Measurements from ENCODE around the gene YJU2. TPM values are rescaled to one million over a fixed set of nuclear protein-coding genes. Genes with fewer than 3 reads are reported as not detected.
A peak's percentile ranks its signal among the peaks of the same experiment; 100 is the strongest.

YJU2 gene
- total RNA-seq, 3 donors from 2014 or later (not counting 1 experiment from before 2014, with no cell fraction given): 37.7 to 39.5 (median 38.5) TPM

DNA sequence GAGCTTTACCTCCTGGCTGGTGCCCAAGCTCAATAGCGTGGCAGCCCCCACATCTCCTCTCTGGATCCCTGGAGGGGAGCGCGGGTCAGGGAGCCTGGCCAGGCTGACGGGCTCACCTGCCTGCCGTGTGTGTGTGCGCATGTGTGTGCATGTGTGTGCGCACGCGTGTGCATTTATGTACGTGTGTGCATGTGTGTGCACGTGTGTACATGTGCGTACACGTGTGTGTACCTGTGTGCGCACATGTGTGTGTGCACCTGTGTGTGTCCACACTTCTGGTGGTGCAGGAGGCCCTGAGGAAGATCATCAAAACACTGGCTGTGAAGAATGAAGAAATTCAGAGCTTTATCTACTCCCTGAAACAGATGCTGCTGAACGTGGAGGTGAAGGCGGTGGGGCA, 58.8 kb downstream of the YJU2 start:
- no peak for ATAC-seq
- Histone ChIP-seq H3K27ac (ENCODE audit: low read length) (no peak overlapping the region), H3K27me3 (ENCODE audit: control insufficient read depth, insufficient read depth, low read length) (no peaks in the 10 kb centered on the region), H3K4me3 (ENCODE audit: low read length) (no peak overlapping the region), H3K36me3 (ENCODE audit: control insufficient read depth, insufficient read depth, low read length) (peaks cover 2% of the 10 kb centered on the region), H3K4me1 (ENCODE audit: control insufficient read depth, insufficient read depth, low read length) (peaks cover 43% of the 10 kb centered on the region), H3K9me3 (ENCODE audit: control insufficient read depth, insufficient read depth, low read length) (no peaks in the 10 kb centered on the region)
- intact Hi-C loops (cut with micrococcal nuclease): no loop called here
- TF ChIP-seq, protein P1, sequence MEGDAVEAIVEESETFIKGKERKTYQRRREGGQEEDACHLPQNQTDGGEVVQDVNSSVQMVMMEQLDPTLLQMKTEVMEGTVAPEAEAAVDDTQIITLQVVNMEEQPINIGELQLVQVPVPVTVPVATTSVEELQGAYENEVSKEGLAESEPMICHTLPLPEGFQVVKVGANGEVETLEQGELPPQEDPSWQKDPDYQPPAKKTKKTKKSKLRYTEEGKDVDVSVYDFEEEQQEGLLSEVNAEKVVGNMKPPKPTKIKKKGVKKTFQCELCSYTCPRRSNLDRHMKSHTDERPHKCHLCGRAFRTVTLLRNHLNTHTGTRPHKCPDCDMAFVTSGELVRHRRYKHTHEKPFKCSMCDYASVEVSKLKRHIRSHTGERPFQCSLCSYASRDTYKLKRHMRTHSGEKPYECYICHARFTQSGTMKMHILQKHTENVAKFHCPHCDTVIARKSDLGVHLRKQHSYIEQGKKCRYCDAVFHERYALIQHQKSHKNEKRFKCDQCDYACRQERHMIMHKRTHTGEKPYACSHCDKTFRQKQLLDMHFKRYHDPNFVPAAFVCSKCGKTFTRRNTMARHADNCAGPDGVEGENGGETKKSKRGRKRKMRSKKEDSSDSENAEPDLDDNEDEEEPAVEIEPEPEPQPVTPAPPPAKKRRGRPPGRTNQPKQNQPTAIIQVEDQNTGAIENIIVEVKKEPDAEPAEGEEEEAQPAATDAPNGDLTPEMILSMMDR (IDR thresholded peaks at IDR 0.05): no peak
- no peak for DNase-seq
- H3K4me1 Mint-ChIP-seq: peaks cover 25 to 39% of the 10 kb centered on the region in 2 donors
- peak overlapping the region in 1 of 2 donors; percentile 61 for H3K27ac Mint-ChIP-seq
- WGBS (ENCODE audit: insufficient coverage): 93% methylated on average over 16 of the region's 16 CpGs
- peak overlapping the region; percentile 67 for H3K4me3 Mint-ChIP-seq
- no peaks in the 10 kb centered on the region for H3K27me3 Mint-ChIP-seq (ENCODE audit: low read depth in 2 of 2)
- H3K36me3 Mint-ChIP-seq: no peaks in the 10 kb centered on the region
- H3K9me3 Mint-ChIP-seq: no peaks in the 10 kb centered on the region

DNA sequence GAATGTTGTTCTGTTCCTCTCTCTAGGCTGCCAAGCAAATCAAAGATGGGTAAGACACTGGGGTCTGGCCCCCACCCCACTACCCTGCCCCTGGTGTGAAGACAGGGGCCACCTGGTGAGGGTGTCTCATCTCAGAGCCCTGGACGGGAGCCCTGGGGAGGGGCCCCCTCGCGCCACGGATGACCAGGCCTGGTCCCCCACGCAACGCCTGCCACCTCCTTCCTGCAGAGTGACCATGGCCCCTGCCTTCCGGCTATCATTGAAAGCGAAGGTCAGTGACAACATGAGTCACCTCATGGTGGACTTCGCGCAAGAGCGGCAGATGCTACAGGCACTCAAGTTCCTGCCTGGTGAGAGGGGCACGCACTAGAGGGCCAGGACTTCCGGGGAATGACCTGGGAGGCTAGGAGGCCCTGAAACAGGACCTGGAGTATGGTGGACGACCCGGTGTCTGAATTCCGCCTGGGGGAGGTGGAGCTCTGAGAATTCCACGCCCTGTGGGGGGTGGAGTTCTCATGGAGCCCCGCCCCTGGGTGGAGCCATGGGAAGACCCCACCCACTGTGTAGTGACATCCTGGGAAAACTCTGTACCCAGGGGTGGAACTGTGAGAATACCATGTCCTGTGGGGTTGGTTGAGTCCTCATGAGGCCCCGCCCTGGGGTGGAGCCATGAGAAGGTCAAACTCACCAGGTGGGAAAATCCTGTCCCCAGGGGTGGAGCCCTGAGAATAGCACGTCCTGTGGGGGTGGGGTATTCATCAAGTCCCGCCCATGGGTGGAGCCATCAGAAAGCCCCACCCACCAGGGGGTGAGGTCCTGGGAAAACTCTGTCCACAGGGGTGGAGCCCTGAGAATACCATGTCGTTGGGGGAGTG, 63.6 kb downstream of the YJU2 start:
- WGBS (ENCODE audit: insufficient coverage): 94% methylated on average over 22 of the region's 22 CpGs
- no peaks in the 10 kb centered on the region for H3K27me3 ChIP-seq (ENCODE audit: control insufficient read depth, insufficient read depth, low read length)
- Mint-ChIP-seq H3K9me3 (no peaks in the 10 kb centered on the region), H3K36me3 (no peaks in the 10 kb centered on the region), H3K4me1 (peaks cover 0 to 5% of the 10 kb centered on the region in 2 donors), H3K4me3 (no peak overlapping the region), H3K27me3 (ENCODE audit: low read depth in 2 of 2) (no peaks in the 10 kb centered on the region), H3K27ac (no peak overlapping the region)
- H3K36me3 ChIP-seq (ENCODE audit: control insufficient read depth, insufficient read depth, low read length): peaks cover 2% of the 10 kb centered on the region
- no peaks in the 10 kb centered on the region for H3K9me3 ChIP-seq (ENCODE audit: control insufficient read depth, insufficient read depth, low read length)
- peaks cover under 1% of the 10 kb centered on the region for H3K4me1 ChIP-seq (ENCODE audit: control insufficient read depth, insufficient read depth, low read length)
- no peak overlapping the region for H3K4me3 ChIP-seq (ENCODE audit: low read length)
- DNase-seq (peak in 1 of 2 donors; percentile 36), ATAC-seq (peak in 2 of 3 donors; percentile 34 to 62)
- TF ChIP-seq, protein P1 (IDR thresholded peaks at IDR 0.05): no peak
- H3K27ac ChIP-seq (ENCODE audit: low read length): no peak overlapping the region
- intact Hi-C loops (cut with micrococcal nuclease): no loop called here

DNA sequence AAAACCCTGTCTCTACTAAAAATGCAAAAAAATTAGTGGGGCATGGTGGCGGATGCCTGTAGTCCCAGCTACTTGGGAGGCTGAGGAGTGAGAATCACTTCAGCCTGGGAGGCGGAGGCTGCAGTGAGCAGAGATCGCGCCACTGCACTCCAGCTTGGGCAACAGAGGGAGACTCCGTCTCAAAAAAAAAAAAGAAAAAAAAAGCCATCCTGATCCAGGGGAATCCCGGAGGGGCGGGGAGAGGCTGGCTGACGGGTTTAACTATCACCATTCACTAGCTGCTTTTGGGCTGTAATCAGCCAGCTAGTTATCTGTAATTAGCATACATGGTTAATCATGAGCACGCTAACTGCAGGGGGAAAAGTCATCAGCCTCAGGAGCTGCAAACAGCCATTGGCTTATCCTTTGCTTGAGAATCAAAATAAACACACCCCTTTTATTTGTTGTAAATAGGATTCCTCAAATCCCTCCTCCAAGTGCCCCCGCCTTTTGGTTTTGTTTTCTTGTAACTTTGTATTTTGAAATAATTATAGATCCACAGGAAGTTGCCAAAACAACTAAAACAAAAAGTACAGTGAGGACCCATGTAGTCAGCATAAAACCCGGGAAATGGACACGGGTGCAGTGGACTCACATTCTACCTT, 67.1 kb downstream of the YJU2 start:
- no peaks in the 10 kb centered on the region for H3K9me3 Mint-ChIP-seq
- Histone ChIP-seq H3K4me3 (ENCODE audit: low read length) (no peak overlapping the region), H3K36me3 (ENCODE audit: control insufficient read depth, insufficient read depth, low read length) (no peaks in the 10 kb centered on the region), H3K27me3 (ENCODE audit: control insufficient read depth, insufficient read depth, low read length) (no peaks in the 10 kb centered on the region), H3K4me1 (ENCODE audit: control insufficient read depth, insufficient read depth, low read length) (no peaks in the 10 kb centered on the region), H3K27ac (ENCODE audit: low read length) (no peak overlapping the region), H3K9me3 (ENCODE audit: control insufficient read depth, insufficient read depth, low read length) (no peaks in the 10 kb centered on the region)
- H3K4me3 Mint-ChIP-seq: no peak overlapping the region
- no peak for ATAC-seq
- 88% methylated on average over 10 of the region's 12 CpGs for WGBS (ENCODE audit: insufficient coverage)
- no peaks in the 10 kb centered on the region for H3K36me3 Mint-ChIP-seq
- intact Hi-C loops (cut with micrococcal nuclease): no loop called here
- H3K4me1 Mint-ChIP-seq: no peaks in the 10 kb centered on the region
- TF ChIP-seq, protein P1 (IDR thresholded peaks at IDR 0.05): no peak
- no peaks in the 10 kb centered on the region for H3K27me3 Mint-ChIP-seq (ENCODE audit: low read depth in 2 of 2)
- H3K27ac Mint-ChIP-seq: no peak overlapping the region
- DNase-seq: no peak
